Activated CD4-positive, alpha-beta T cell treated with anti-CD3 and anti-CD28 coated beads, Interleukin-10, Interleukin-2, amounts not matched to agents 100 ng/mL and 50 ng/mL, durations not matched to agents 16 hours and 8 hours (primary cell): ENCODE measurements around the gene HTR6.
"Not testable (repeated sequence)": the region's sequence is repeated elsewhere in the genome, so short reads cannot be mapped to it uniquely, and the experiment has no call there.

Experiments
- DNase-seq: peaks from one replicate; pipeline ENCODE4 v3.0.0-alpha.2; 2020

HTR6 gene

DNA sequence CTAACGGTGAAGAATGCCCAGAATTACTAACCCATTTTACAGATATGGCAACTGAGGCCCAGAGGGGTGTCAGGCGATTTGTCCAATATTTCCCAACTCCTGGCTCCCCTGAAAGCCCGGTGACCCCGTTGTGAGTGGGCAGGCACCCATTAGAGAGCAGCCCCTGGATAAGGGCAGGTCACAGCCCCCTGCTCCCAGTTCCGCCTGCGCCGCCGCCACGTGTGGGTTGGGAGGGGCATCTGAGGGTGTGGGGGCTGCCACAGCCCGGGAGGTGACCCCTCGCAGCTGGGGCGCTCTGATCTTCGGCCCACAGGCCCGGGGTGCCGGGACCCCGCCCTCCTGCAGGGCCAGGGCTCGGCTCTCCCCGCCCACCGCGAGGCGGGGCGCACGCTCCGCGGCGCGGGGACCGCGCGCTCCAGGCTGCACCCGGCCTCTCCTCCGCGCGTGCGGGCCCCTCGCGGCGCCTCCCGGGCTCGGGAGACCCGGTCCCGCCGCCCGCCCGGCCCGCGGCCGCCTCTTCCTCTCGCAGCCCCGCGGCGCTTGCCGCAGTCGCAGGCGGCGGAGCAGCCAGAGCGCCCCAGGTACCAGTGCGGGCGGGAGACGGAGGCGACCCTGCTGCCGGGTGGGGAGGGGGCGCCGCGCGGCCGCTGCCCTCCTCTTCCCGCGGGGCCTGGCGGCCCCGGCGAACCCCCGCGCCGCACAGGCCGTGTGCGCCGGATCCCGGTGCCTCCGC is at the start of gene HTR6:
Gene HTR6, plus strand, starts transcription at position 423 of the 733 bp plus-strand sequence. CDS start 879 bp downstream, outside the sequence.
- peak; percentile 34 for DNase-seq

DNA sequence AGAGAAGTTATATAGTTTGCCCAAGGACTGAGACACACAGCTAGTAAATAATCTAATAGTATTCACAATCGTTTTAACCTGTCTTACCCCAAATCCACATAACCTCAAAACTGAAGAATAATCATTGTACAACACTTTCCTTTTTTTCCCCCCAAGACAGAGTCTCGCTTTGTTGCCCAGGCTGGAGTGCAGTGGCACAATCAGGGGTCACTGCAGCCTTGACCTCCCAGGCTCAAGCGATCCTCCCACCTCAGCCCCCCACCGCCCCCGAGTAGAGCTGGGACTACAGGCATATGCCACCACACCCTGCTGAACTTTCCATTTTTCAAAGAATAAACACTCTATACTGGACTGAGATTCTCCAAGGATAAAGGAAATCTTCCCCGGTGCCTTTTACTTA is 49.2 kb upstream of the HTR6 start:
- no peak for DNase-seq

DNA sequence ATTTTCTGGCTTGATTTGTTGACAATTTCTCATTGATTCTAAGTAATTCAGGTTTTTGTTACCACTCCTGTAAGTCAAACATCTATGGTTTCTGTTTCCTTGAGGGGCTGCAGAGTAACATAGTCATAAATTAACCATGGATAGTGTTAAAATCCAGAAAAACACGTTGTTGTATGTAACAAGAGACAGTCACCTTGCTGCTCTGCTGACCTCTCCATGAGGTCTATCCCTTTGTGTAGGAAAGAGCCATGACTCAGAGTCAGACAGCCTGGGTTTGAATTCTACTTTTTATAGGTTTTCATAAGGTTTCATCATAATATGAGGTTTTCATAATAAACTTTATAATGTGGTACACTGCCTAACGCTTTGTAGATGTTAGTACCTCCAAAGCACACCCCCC is 48.2 kb upstream of the HTR6 start:
- DNase-seq, result no peak

DNA sequence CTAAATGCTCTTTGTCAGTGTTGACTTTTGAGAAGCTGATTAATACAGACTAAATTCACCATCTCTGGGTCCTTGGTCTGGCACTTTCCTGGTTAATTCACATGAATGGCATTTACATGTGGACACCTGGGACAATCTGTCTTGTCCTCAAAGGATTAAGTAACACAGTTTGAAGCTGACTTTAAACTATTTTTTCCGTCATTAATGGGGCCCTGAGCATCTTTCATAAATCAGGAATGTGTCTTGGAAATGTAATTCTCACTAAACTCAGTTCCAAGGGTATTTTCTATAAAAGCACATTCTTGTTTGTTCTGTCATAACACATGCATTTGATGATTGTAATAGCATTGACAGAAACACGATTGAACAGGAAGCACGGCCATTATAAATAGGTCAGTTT is 47.3 kb upstream of the HTR6 start:
- DNase-seq, result no peak

DNA sequence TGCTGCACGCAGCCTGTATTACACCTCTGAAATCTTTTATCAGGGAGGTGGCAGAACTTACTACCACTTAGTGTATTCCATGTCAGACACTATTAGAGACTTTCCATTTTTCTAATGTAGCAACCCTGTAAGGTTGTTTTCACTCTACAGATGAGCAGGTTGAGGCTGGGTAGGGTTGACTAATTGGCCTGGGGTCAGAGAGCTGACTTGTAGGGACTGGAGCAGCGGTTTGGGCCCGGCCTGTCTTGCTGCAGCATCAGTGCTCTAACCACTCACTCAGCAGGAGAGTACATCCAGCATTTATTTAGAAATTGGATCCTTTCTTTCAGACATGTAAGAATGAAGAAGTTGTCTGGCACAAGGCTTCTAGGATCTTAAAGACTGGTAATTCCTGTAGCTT is 46.2 kb upstream of the HTR6 start:
- no peak for DNase-seq

DNA sequence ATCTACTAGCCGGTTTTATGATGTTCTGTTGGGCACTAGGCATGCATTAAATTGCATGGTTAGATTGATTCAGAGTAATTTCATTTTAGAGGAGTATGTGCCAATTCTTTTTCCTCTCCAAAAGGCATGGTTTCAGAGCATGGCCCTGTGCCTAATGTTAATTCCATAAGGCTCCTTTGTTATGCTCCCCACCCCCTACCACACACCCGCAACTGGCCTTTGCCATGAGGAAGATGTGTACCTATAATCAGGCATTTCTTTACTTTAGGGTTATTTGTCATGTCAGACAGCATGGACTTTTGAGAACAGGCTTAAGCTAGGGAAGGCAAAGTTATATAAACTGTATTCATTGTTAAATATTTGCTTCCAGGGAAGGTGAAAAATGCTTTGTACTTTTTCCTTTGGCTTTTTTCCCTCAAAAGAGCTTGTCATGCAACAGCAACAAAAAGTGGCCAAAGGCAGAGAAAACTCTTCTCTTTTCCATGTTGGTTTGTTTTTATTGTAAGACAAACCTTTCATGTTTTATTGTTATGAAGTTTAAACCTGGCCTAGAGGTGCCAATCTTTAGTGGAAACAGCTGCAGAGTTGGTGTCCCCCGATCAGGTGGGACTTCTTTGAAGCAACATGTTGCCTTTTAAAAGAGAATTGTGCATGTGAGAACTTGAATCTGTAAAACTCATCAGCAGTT is 44.8 kb upstream of the HTR6 start:
- no peak for DNase-seq

DNA sequence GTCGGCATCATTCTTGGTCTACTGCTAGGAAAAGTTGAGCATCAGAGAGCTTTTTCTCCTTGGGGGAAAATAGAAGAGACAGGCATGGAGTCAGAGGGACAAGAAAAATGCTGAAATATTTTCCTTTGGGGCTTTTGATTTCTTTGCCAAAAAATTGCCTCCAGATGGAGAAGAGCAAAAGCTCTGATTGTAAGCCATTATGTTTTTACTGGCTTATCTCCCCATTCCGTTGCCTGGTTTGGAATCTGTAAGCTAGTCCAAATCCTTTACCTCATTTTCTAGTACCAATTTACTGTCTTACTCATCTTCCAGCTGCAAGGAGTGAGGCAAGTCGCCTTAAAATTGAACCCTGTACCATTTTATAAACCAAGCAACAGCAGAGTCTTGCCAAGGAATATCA is 43.9 kb upstream of the HTR6 start:
- no peak for DNase-seq

DNA sequence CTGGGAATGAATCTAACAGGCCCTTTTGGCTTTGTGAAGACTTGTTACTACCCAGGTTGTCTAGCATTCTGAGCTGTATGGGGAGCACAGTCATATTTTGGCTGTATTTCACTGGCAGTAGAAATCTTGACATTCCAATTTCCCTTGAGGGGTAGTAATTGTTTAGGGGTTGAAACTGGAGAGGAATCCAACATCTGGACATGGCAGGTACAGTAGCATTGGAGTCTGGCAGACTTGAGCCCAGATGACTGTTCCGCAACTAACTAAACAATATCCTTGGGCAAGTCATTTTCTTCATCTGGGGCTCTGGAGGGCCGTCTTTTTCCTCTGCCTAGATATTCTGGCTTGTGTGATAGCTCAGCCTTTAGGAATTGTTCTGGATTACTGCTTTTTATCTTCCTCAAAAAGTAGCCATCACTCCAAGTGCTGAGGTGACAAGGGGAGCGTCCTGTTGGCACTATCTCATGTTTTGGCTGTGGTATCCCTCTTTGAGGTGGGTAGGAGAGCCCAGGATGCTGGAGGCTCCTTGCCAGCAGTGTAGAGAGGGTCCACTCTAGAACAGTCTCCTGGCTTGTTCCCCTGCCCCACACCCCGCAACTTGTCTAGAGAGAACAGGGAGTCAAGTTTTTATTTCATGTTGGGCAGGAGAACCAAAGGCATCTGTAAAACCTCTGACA is 43.3 kb upstream of the HTR6 start:
- DNase-seq, result no peak

DNA sequence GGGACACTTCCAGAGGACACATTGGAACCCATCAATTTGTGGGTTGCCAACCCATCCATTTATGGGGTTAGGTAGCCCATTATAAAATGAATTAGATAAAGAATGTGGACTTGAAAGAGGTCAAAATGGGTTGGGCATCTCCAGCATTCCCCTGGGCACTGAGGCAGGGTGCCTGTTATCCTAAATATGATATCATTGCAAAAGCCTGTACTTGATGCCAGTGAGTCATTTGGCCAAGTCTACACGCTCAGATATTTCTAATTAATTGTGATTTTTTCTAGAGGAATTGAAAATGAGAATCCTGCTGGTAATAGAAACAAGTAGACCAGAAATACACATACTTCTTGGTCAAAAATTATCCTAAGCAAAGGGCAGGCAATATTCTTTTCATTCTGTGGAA is 42.5 kb upstream of the HTR6 start:
- no peak for DNase-seq

DNA sequence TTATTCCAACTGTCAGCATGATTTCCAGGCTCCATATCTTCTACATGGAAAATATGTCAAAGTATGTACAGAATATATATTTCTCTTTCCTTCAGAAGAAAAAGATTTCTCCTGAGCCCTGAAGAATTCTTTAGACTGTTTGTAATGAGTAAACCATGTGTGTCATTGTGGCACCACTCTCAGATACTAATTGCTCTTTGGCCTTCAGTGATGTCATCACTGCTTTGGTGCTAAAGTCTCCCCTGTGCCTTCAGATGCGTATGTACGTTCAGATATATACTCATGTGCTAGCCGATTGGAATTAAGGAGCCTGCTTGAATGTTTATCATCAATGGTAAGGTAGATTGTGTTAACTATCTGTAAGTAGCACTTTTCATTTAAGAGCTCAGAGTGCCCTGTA is 41.2 kb upstream of the HTR6 start:
- no peak for DNase-seq

DNA sequence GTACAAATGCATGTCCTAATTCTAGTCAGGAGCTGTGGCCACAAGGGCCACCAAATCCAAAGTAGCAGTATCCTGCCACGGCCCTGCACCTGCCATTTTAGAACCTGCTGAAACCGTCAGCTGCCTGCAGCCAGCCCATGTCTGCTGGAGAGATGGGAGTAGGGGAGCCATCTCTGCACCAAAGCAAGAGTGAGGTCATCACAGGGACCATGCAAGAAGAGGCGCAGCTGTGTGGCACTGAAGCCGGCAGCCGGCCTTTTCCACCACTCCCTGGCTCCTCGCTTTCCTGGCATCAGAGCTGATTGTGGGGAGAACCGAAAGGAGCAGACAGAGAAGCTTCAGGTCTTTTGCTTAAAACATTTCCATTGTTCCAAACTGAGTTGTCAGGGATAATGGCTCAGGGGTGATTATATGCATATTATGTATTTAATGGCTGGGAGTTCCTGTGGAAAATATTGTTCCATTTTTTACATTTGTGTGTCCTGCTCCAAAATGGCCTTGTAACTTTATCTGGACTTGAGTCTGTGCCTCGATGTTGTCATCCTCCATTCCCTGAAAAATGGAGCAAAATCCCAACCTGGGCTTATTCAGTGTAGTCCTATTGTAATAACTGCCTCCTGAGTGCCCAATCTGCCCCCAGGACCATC is 39.3 kb upstream of the HTR6 start:
- DNase-seq, result no peak

DNA sequence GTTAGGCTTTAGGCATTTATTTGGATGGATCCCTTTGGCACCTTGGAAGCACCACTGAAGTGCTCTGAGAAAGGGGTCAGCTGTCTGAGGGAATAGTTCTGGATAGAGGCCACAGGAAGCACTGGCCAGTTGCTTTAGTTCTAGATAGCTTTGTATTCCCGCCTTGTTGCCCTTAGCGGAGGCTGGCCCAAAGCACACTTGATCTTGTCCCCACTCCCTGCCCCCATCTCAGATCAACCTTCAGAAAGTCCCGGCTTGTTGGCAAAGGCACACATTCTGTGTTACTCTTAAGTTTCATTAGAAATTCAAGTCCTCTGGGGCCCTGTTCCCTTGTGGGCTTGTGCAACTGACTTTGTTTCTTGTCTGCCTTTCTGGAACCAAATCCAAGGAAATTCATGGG is 35.8 kb upstream of the HTR6 start:
- DNase-seq, result no peak

DNA sequence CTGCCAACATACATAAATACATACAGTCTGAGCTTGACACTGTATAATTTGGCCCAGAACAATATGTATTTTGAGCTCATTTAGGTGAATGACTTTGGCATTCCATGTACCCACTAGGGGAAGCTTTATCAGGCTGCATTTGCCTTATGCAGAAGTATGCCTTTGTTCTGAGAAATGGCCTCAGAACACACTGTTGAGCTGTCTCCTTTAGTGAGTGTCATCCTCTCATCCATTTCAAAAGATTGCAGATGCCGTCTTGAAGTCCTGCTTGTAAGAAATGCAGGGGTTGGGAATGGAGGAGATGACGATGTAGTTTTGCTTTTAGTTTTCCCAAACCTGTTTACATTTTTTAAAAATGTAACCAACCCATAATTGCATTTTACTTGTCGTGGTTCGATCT is 35.3 kb upstream of the HTR6 start:
- DNase-seq, result no peak

DNA sequence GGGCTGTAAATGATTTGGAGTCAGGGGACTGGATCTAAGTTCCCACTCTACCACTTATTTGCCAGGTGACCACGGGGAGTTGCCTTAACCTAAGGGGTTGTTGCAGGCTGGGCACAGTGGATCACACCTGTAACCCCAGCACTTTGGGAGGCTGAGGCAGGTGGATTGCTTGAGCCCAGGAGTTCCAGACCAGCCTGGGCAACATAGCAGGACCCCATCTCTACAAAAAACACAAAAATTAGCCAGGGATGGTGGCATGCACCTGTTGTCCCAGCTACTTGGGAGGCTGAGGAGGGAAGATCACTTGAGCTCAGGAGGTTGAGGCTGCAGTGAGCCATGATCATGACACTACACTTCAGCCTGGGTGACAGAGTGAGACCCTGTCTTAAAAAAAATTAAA is 34.5 kb upstream of the HTR6 start:
- DNase-seq, result not testable (repeated sequence)

DNA sequence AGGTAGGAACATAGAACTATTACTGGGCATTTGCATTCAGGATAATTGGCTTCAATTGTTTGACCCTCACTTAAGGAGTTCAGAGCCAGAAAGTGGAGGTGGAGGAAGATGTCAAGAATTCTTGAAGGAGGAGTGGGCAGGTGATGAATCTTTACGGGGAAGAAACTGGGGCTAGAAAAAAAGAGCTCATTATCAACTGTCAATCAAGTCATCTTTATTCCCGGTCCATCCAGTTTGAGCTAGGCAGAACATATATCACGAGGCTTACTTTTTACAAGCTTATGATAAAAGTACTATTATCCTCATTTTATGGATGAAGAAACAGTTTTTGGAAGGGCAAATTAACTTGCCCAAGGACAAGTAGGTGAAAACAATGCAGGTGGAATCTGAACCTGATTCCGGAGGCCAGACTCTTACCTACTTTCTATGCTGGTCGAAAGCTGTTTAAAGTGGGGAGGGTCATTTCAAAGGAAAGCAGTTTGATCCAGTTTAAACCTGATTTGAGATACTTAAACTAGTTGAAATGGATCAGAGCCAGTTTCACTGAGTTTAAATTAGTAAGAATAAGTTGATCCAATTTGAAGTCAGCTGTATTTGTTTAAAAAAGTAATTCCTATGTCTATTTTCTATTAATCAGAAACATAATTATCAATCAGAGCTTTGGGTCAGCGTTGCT is 33.8 kb upstream of the HTR6 start:
- DNase-seq, result no peak

DNA sequence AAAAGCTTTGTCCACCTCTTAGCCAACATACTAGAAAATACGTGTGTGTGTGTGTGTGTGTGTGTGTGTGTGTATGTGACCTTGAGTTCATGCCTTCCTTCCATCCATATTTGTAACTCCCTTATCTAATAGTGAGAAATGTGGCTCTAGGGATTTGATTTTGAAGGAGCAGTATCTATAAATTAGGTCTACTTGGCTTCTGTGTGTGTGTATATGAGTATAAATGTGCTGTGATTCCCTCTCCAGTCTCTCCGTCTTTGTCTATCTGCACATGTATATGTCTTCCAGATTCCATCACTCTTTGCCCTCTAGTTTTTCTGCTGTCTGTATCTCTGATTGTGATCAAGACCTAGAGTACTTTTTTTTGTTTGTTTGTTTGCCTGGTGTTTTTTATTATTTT is 32.5 kb upstream of the HTR6 start:
- DNase-seq, result no peak

DNA sequence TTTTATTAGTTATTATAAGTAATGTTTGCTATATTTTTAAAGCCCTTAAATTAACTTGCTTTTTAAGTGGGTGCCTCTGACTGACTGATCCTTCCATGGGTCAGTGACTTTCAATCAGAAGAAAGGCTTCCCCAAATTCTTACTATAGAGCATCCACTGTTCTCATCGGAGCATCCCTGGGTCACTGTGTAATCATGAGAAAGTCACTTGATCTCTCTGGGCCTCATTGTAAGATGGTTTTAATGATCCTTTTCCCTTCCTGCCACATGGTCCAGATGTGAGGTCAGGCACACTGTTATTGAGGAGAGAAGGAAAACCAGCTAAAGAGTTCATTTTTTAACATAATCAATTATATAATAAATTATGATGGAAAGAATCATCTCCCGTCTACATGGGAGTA is 31.6 kb upstream of the HTR6 start:
- no peak for DNase-seq

DNA sequence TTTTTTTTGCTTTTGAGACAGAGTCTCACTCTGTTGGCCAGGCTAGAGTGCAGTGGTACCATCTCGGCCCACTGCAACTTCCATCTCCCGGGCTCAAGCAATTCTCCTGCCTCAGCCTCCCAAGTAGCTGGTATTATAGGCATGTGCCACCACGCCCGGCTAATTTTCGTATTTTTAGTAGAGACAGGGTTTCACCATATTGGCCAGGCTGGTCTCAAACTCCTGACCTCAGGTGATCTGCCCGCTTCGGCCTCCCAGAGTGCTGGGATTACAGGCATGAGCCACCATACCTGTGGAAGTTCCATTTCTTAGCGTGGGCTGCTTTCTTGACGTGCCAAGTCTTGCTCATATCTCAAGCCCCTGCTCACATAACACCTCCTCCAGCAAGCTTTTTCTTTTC is 29.6 kb upstream of the HTR6 start:
- DNase-seq, result not testable (repeated sequence)

DNA sequence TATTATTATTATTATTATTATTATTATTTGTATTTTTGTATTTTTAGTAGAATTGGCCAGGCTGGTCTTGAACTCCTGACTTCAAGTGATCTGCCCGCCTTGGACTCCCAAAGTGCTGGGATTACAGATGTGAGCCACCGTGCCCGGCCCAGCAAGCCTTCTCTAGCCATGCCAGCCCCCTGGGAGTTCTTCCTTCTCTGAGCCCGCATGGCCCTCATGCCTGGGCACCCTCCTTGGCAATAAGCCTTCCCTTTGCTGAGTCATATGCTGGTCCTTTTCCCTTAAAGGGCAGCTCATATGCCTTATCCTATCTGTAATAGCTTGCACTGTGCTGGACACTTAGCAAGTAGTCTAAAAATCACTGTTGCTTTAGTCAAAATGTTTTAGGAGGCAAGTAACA is 29.0 kb upstream of the HTR6 start:
- DNase-seq, result no peak

DNA sequence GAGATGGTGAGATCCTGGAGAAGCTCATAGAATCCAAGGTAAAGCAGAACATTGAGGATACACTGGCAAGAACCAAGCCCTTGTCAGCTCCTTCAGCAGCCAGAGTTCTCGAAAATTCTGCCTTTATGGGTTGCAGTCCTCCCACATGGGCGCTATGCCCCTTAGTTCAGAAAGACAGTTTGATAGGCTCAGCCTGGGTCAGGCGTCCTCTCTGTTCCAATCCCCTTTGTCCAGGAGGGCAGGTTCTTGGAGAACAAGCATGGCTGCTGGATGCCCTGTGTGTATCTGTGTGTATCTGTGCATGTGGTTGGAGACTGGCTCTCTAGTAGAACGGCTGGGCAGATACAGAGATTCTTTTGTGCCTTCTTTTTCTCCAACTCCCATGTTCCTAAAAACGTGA is 28.6 kb upstream of the HTR6 start:
- DNase-seq, result no peak

DNA sequence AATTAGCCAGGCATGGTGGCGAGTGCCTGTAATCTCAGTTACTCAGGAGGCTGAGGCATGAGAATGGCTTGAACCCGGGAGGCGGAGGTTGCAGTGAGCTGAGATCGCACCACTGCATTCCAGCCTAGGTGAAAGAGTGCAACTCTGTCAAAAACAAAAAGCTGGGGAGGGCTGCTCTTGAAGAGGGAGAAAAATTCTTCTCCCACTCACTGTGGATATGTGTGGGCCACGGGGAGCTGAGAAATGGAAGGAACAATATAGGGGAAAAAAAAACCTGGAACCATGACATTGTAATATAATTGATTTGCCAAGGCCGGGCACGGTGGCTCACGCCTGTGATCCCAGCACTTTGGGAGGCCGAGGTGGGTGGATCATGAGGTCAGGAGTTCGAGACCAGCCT is 27.9 kb upstream of the HTR6 start:
- DNase-seq, result not testable (repeated sequence)

DNA sequence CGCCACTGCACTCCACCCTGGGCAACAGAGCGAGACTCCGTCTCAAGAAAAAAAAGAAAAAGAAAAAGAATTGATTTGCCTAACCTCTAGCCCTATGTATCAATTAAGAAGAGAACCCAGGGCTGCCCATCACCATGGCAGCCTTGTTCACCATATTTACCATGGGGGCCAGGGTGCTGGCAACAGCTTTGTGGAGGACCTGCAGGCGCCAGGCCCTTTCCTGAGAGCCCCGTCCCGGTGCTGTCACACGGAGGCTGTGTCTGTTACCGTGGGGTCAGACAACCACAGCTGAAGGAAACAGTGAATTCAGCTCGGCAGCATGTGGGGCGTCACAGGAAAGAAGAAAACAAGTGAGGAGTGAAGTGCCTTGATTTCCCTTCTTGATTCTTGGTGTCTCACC is 27.1 kb upstream of the HTR6 start:
- no peak for DNase-seq

DNA sequence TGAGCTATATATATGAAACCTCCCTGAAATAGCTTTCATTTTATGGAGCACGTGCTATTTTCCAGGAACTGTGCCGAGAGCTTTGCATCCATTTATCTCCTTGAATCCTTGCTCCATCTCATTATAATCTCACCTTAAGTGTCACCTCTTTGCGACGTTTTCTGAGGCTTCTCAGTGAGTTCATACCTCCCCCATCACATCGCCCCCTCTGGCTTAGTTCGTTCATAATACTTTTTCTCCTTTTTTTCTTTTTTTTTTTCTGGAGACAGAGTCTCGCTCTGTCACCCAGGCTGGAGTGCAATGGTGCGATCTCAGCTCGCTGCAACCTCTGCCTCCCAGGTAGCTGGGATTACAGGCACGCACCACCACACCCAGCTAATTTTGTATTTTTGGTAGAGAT is 25.4 kb upstream of the HTR6 start:
- DNase-seq, result not testable (repeated sequence)
